ENCODE results near the gene ABCA7. TPM values are rescaled to one million over a fixed set of nuclear protein-coding genes. Genes with fewer than 3 reads are reported as not detected.

The ABCA7 gene
- total and polyA plus RNA-seq, 2 of the 13 experiments (the other 11 are each of a cell fraction or from before 2014, with no cell fraction given) = 4.4 to 32.4 TPM

- no peak for TF ChIP-seq ZBTB40 (IDR thresholded peaks at IDR 0.05)
- TF ChIP-seq ZBTB40 (CRISPR knock-in tag; IDR thresholded peaks at IDR 0.05) = no peak
- TF ChIP-seq, protein P1, sequence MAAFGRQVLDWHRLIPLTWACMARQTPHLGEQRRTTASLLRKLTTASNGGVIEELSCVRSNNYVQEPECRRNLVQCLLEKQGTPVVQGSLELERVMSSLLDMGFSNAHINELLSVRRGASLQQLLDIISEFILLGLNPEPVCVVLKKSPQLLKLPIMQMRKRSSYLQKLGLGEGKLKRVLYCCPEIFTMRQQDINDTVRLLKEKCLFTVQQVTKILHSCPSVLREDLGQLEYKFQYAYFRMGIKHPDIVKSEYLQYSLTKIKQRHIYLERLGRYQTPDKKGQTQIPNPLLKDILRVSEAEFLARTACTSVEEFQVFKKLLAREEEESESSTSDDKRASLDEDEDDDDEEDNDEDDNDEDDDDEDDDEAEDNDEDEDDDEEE (CRISPR knock-in tag; IDR thresholded peaks at IDR 0.05) = no peak
- no peak for TF ChIP-seq HNRNPK (IDR thresholded peaks at IDR 0.05; ENCODE audit: low read depth, low read length, poor library complexity, severe bottlenecking)
- no peak for TF ChIP-seq NFE2L2 (IDR thresholded peaks at IDR 0.05; ENCODE audit: low read length)
- no peak for TF ChIP-seq ZNF274 (CRISPR knock-in tag; IDR thresholded peaks at IDR 0.05)
- TF ChIP-seq ZBTB3 (CRISPR knock-in tag; IDR thresholded peaks at IDR 0.05; ENCODE audit: borderline replicate concordance, low read depth) = no peak
These were observed 33.4 kb downstream of the ABCA7 start (continued) for GRCh38 chr19:1073063-1073955.

Data from HepG2 (cell line).